H9 (cell line): ENCODE results near the gene CHSY1. TPM values are rescaled to one million over a fixed set of nuclear protein-coding genes. Genes with fewer than 3 reads are reported as not detected.
A peak's percentile ranks its signal among the peaks of the same experiment; 100 is the strongest.

Experiments used
- DNase-seq: peaks from one replicate; pipeline ENCODE4 v3.0.0-alpha.2; 2017
- H2AFZ ChIP-seq: one replicate; pipeline ENCODE4 v1.6.1; 2013; ENCODE audit warnings: mild to moderate bottlenecking, low read length, control low read depth, moderate library complexity
- H2AK5ac ChIP-seq: 2 replicates; pipeline ENCODE4 v1.6.1; 2013; ENCODE audit warnings: low read length, control low read depth, mixed read lengths; ENCODE audit not compliant: insufficient read length
- H2BK120ac ChIP-seq: one replicate; pipeline ENCODE4 v1.6.1; 2013; ENCODE audit warnings: low read depth, mild to moderate bottlenecking, low read length, control low read depth, inconsistent platforms; ENCODE audit not compliant: poor library complexity, severe bottlenecking
- H2BK12ac ChIP-seq: 2 replicates; pipeline ENCODE4 v1.6.1; 2013; ENCODE audit warnings: low read length, control low read depth, mixed read lengths, low read depth; ENCODE audit not compliant: insufficient read length
- H2BK15ac ChIP-seq: 2 replicates; pipeline ENCODE4 v1.6.1; 2013; ENCODE audit warnings: low read depth, low read length, control low read depth
- H2BK20ac ChIP-seq: one replicate; pipeline ENCODE4 v1.6.1; 2013; ENCODE audit warnings: low read depth, mild to moderate bottlenecking, low read length, control low read depth, inconsistent platforms; ENCODE audit not compliant: poor library complexity, severe bottlenecking
- H2BK5ac ChIP-seq: 2 replicates; pipeline ENCODE4 v1.6.1; 2013; ENCODE audit warnings: low read length, control low read depth, mixed read lengths; ENCODE audit not compliant: insufficient read length
- H3K14ac ChIP-seq: 2 replicates; pipeline ENCODE4 v1.6.1; 2013; ENCODE audit warnings: low read length, control low read depth; ENCODE audit not compliant: insufficient read depth
- H3K18ac ChIP-seq: 2 replicates; pipeline ENCODE4 v1.6.1; 2013; ENCODE audit warnings: low read depth, mild to moderate bottlenecking, mixed read lengths, low read length, control low read depth; ENCODE audit not compliant: insufficient read length
- H3K23ac ChIP-seq: 2 replicates; pipeline ENCODE4 v1.6.1; 2013; ENCODE audit warnings: low read length, control low read depth, mixed read lengths, low read depth; ENCODE audit not compliant: insufficient read length
- H3K23me2 ChIP-seq: 2 replicates; pipeline ENCODE4 v1.6.1; 2013; ENCODE audit warnings: low read depth, mild to moderate bottlenecking, mixed read lengths, low read length, control low read depth; ENCODE audit not compliant: insufficient read length, poor library complexity, severe bottlenecking
- H3K27ac ChIP-seq: 2 replicates; pipeline ENCODE4 v1.5.1; 2013; ENCODE audit warnings: low read length, control low read depth, mixed read lengths, low read depth; ENCODE audit not compliant: insufficient read length
- H3K27me3 ChIP-seq: 2 replicates; pipeline ENCODE4 v1.6.1; 2013; ENCODE audit warnings: low read length, control low read depth, inconsistent platforms; ENCODE audit not compliant: insufficient read depth
- H3K4ac ChIP-seq: 2 replicates; pipeline ENCODE4 v1.6.1; 2013; ENCODE audit warnings: low read depth, mild to moderate bottlenecking, control low read depth, inconsistent platforms, low read length, moderate library complexity
- H3K4me1 ChIP-seq: 2 replicates; pipeline ENCODE4 v1.6.1; 2013; ENCODE audit warnings: low read length, control low read depth, inconsistent platforms; ENCODE audit not compliant: insufficient read depth
- H3K4me2 ChIP-seq: 2 replicates; pipeline ENCODE4 v1.6.1; 2013; ENCODE audit warnings: low read length, control low read depth, mixed read lengths; ENCODE audit not compliant: insufficient read length, insufficient read depth
- H3K56ac ChIP-seq: 2 replicates; pipeline ENCODE4 v1.6.1; 2013; ENCODE audit warnings: low read depth, mild to moderate bottlenecking, mixed read lengths, low read length, control low read depth; ENCODE audit not compliant: insufficient read length
- H3K79me1 ChIP-seq: 2 replicates; pipeline ENCODE4 v1.6.1; 2013; ENCODE audit warnings: low read depth, mild to moderate bottlenecking, moderate library complexity, low read length, control low read depth, inconsistent platforms; ENCODE audit not compliant: insufficient read depth, poor library complexity, severe bottlenecking
- H3K79me2 ChIP-seq: 2 replicates; pipeline ENCODE4 v1.6.1; 2013; ENCODE audit warnings: low read length, control low read depth, inconsistent platforms; ENCODE audit not compliant: insufficient read depth
- H3K9ac ChIP-seq: 2 replicates; pipeline ENCODE4 v1.6.1; 2013; ENCODE audit warnings: low read length, control low read depth, mixed read lengths; ENCODE audit not compliant: insufficient read length; ENCODE audit errors: extremely low read depth
- H3K9me3 ChIP-seq: one replicate; pipeline ENCODE4 v1.6.1; 2013; ENCODE audit warnings: low read depth, low read length, inconsistent platforms; ENCODE audit not compliant: control insufficient read depth
- H3T11ph ChIP-seq: one replicate; pipeline ENCODE4 v1.6.1; 2013; ENCODE audit warnings: mild to moderate bottlenecking, low read length, control low read depth, inconsistent platforms
- H4K20me1 ChIP-seq: one replicate; pipeline ENCODE4 v1.6.1; 2013; ENCODE audit not compliant: control insufficient read depth, insufficient read length, insufficient read depth
- H4K5ac ChIP-seq: 2 replicates; pipeline ENCODE4 v1.6.1; 2013; ENCODE audit warnings: low read depth, mild to moderate bottlenecking, mixed read lengths, low read length, control low read depth; ENCODE audit not compliant: insufficient read length
- H4K8ac ChIP-seq: replicated peaks from 2 replicates; pipeline ENCODE4 v1.6.1; 2013; ENCODE audit warnings: low read length, control low read depth, mixed read lengths, low read depth; ENCODE audit not compliant: insufficient read length
- H4K91ac ChIP-seq: 2 replicates; pipeline ENCODE4 v1.6.1; 2013; ENCODE audit warnings: low read depth, mild to moderate bottlenecking, moderate library complexity, mixed read lengths, low read length, control low read depth; ENCODE audit not compliant: insufficient read length
- H3K27ac Mint-ChIP-seq, 3 experiments: 2 replicates in 2 of 3; 3 replicates in 1 of 3; pipeline ENCODE4 v1.8.0; 2020 to 2021; ENCODE audit warnings: mixed read lengths in 3 of 3, mild to moderate bottlenecking in 1 of 3, moderate library complexity in 1 of 3
- H3K27me3 Mint-ChIP-seq: 2 replicates; pipeline ENCODE4 v1.8.0; 2021; ENCODE audit warnings: low read depth, mild to moderate bottlenecking, moderate library complexity, mixed read lengths
- H3K36me3 Mint-ChIP-seq, 3 experiments: 2 replicates in 2 of 3; 3 replicates in 1 of 3; pipeline ENCODE4 v1.8.0; 2020 to 2021; ENCODE audit warnings: low read depth in 3 of 3, mixed read lengths in 3 of 3; ENCODE audit not compliant: insufficient read depth in 1 of 3
- H3K4me1 Mint-ChIP-seq, 2 experiments: 2 replicates each; pipeline ENCODE4 v1.8.0; 2020; ENCODE audit warnings: mixed read lengths in 2 of 2
- H3K4me3 Mint-ChIP-seq, 2 experiments: 2 replicates in 1 of 2; 3 replicates in 1 of 2; pipeline ENCODE4 v1.8.0; 2020 to 2021; ENCODE audit warnings: mild to moderate bottlenecking in 2 of 2, mixed read lengths in 2 of 2, moderate library complexity in 1 of 2
- H3K9me3 Mint-ChIP-seq, 2 experiments: 2 replicates in 1 of 2; 3 replicates in 1 of 2; pipeline ENCODE4 v1.8.0; 2020; ENCODE audit warnings: mild to moderate bottlenecking in 2 of 2, mixed read lengths in 2 of 2, moderate library complexity in 1 of 2
- CTCF ChIP-seq: fragments of 200-600 bp; sonication (generic); conservative IDR thresholded peaks from 3 replicates; pipeline ENCODE4 v1.8.0; 2021; ENCODE audit warnings: antibody characterized with exemption, mild to moderate bottlenecking
- WGBS: extraction: QIAGEN DNeasy Blood & Tissue Kit; methylation state at CpG from one replicate; pipeline ENCODE4 v1.1.7; 2013; ENCODE audit warnings: missing lambda C conversion rate, low lambda C conversion rate, mixed read lengths; ENCODE audit not compliant: insufficient read length; ENCODE audit errors: extremely low coverage; 5-methylcytosine and 5-hydroxymethylcytosine counted together
- total RNA-seq: library from RNA; stranded (reverse); gene quantifications from 2 replicates; pipeline ENCODE4 v1.2.1, GENCODE V29; 2021

The CHSY1 gene
- total RNA-seq, 1 experiment from 2014 or later: 68.3 TPM

GRCh38 chr15:101158166-101159095 is 93.4 kb downstream of the CHSY1 start:
- H4K5ac ChIP-seq: no peak overlapping the region
- H3K9ac ChIP-seq: no peak overlapping the region
- H3K4ac ChIP-seq: no peak overlapping the region
- no peak for TF ChIP-seq CTCF
- H2AFZ ChIP-seq: no peak overlapping the region
- no peak overlapping the region for H3K14ac ChIP-seq
- no peak overlapping the region for H2BK20ac ChIP-seq
- no peaks in the 10 kb centered on the region for H3K27me3 ChIP-seq
- H4K20me1 ChIP-seq: no peaks in the 10 kb centered on the region
- WGBS: no CpG with 5 or more reads among the region's 30 CpGs
- no peak overlapping the region for H3K4me3 Mint-ChIP-seq
- H3K36me3 Mint-ChIP-seq: peaks cover 0 to 2% (median 0%) of the 10 kb centered on the region in 3 experiments; a peak in 3 of 7 replicates
- no peaks in the 10 kb centered on the region for H3K9me3 ChIP-seq
- H2BK5ac ChIP-seq: no peak overlapping the region
- peaks cover 3% of the 10 kb centered on the region for H3K27me3 Mint-ChIP-seq
- no peak overlapping the region for H3K56ac ChIP-seq
- no peaks in the 10 kb centered on the region for H3K79me1 ChIP-seq
- H4K8ac ChIP-seq: no peak overlapping the region
- no peaks in the 10 kb centered on the region; a peak in 1 of 5 replicates for H3K9me3 Mint-ChIP-seq
- no peaks in the 10 kb centered on the region for H3K79me2 ChIP-seq
- H3K23ac ChIP-seq: no peak overlapping the region
- H2BK12ac ChIP-seq: no peak overlapping the region
- no peak overlapping the region for H3K27ac ChIP-seq
- no peaks in the 10 kb centered on the region for H3K23me2 ChIP-seq
- H2AK5ac ChIP-seq: no peak overlapping the region
- H3K4me1 Mint-ChIP-seq: peaks cover 20 to 30% of the 10 kb centered on the region in 2 experiments
- no peak overlapping the region for H3K4me2 ChIP-seq
- peak overlapping the region in 2 of 3 experiments; percentile 81 to 93; a peak in 3 of 7 replicates for H3K27ac Mint-ChIP-seq
- peaks cover 3% of the 10 kb centered on the region; the same call in 1 of the 2 replicates for H3K4me1 ChIP-seq
- H3K18ac ChIP-seq: no peak overlapping the region
- no peak for DNase-seq
- H2BK15ac ChIP-seq: no peak overlapping the region
- no peak overlapping the region for H4K91ac ChIP-seq
- H2BK120ac ChIP-seq: no peak overlapping the region
- no peak overlapping the region for H3T11ph ChIP-seq
